Stimulated activated CD4-positive, alpha-beta T cell treated with anti-CD3 and anti-CD28 coated beads, Interleukin-4, amount 100 ng/mL, for 24 hours (primary cell): ENCODE results near the gene MINDY4.

Source experiments
- DNase-seq: peaks from one replicate; pipeline ENCODE4 v3.0.0-alpha.2; 2020

The MINDY4 gene

DNA sequence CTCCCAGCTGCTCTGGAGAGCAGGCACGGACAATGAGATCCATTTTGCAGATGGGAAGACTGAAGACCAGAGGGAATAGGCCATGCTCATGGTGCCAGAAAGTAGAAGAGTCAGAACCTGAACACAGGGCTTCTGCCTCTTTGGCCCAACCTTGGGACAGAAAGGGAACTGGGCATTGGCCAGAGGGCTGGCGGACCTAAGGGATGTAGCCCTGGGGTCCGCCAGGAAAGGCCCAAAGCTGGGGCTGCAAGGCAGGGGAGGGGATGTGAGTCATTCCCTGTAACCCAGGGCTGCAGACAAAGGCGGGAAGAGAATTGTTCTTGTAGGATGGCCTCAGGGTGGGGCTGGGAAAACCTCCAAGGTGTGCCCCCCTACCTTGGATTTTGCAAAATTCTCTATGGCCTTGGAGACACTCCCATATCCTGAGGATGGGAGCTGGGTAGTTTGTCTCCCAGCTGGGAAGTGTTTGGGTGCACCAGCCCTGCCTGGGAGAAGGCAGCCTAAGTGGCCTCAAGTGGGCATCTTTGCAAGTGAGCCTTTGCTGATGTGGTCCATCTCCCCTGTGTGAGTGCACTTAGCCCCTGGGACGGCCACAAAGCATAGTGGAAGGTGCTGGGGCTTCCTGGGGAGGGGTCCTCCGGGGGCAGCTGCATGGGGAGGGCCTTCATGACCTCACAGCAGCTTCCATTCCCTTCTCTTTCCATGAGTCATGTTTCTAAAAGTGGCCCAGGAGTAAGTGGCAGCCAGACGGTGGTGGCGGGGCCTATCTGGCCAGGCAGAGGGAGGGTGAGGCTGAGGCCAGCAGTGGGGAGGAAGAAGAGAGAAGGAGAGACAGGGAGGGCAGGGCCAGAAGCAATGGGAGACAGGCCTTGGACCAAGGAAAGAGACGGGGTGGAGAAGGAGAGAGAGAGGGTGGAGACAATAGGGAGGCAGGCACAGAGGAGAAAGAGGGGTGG lies 149.6 kb downstream of the MINDY4 start:
- DNase-seq = no peak

DNA sequence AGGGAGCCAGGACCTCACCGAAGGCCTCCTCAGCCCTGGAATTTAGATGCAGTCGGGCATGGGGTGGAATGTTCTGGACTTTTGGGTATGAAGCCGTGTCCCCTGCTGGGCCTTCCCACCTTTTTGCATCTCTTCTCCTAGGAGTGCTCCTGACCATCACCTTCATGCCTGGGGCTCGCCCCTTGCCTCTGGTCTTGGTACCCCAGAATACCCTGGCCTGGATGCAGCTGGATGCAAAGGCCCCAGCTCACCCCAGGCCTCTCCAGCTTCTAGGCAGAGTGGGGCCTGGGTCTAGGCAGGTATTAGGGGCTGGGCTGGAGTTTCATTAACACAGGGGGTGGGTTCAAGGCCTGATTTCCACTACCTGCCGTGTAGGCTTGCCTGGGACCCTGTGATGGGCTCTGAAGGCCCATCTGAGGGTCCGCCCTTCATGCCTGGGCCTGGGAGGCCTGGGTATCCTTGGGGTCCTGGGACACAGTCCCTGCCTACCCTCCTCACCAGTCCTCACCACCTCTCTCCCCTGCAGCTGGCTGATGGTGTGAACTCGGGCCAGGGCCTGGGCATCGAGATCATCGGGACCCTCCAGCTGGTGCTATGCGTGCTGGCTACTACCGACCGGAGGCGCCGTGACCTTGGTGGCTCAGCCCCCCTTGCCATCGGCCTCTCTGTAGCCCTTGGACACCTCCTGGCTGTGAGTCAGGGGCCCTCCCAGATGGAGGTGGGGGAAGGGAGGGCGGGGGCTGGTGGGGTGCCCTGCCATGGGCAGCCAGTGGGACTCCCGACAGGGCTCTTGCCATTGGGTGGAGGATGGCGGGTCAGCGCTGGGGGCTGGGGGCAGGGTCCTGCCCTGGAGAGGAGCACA lies 150.6 kb downstream of the MINDY4 start:
- DNase-seq = no peak

DNA sequence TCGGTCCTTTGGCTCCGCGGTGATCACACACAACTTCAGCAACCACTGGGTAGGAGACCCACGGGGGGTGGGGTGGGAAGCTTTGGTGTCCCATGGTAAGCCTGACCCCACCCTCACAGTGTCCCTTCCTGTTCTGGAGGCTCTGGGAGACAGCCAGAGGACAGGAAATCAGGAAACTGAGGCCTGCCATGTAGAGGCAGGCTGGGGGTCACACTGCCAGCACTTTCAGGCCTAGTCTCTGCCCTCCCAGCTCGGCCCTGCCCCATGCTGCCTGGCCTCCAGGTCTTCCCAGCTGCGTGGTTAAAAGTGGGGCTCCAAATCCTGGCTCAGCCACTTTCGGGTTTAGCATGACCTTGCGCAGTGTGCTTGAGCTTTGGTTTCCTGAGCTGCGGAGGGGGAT lies 151.4 kb downstream of the MINDY4 start:
- no peak for DNase-seq

DNA sequence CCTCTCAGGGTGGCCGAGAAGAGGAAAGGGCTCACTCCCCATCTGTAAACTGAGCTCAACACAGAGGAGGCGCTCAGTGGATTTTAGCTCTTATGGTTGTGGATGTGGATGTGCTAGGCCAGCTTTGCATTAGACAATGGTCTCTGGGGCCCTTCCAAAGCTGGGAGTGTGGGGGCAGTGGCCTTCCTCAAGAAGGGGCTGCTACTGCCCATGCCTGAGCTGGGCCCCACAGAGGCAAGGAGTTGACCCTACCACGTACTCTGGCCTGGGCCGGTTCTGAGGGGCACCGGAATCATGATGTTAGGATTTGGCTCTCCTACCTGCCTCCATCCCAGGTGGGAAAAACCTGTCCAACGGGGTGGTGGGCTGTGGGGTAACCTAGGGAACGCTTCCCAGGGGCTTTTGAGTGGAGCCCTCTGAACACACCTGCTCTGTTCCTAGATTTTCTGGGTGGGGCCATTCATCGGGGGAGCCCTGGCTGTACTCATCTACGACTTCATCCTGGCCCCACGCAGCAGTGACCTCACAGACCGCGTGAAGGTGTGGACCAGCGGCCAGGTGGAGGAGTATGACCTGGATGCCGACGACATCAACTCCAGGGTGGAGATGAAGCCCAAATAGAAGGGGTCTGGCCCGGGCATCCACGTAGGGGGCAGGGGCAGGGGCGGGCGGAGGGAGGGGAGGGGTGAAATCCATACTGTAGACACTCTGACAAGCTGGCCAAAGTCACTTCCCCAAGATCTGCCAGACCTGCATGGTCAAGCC lies 152.0 kb downstream of the MINDY4 start:
- DNase-seq = no peak

DNA sequence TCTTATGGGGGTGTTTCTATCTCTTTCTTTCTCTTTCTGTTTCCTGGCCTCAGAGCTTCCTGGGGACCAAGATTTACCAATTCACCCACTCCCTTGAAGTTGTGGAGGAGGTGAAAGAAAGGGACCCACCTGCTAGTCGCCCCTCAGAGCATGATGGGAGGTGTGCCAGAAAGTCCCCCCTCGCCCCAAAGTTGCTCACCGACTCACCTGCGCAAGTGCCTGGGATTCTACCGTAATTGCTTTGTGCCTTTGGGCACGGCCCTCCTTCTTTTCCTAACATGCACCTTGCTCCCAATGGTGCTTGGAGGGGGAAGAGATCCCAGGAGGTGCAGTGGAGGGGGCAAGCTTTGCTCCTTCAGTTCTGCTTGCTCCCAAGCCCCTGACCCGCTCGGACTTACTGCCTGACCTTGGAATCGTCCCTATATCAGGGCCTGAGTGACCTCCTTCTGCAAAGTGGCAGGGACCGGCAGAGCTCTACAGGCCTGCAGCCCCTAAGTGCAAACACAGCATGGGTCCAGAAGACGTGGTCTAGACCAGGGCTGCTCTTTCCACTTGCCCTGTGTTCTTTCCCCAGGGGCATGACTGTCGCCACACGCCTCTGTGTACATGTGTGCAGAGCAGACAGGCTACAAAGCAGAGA lies 152.7 kb downstream of the MINDY4 start:
- no peak for DNase-seq

DNA sequence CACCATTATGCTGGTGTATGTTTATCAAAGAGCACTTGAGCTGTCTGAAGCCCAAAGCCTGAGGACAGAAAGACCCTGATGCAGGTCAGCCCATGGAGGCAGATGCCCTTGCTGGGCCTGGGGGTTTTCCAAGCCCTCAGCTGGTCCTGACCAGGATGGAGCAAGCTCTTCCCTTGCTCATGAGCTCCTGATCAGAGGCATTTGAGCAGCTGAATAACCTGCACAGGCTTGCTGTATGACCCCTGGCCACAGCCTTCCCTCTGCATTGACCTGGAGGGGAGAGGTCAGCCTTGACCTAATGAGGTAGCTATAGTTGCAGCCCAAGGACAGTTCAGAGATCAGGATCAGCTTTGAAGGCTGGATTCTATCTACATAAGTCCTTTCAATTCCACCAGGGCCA lies 153.4 kb downstream of the MINDY4 start:
- DNase-seq = no peak

DNA sequence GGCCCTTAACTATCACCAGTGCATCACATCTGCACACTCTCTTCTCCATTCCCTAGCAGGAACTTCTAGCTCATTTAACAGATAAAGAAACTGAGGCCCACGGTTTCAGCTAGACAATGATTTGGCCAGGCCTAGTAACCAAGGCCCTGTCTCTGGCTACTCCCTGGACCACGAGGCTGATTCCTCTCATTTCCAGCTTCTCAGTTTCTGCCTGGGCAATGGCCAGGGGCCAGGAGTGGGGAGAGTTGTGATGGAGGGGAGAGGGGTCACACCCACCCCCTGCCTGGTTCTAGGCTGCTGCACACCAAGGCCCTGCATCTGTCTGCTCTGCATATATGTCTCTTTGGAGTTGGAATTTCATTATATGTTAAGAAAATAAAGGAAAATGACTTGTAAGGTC lies 153.9 kb downstream of the MINDY4 start:
- no peak for DNase-seq

DNA sequence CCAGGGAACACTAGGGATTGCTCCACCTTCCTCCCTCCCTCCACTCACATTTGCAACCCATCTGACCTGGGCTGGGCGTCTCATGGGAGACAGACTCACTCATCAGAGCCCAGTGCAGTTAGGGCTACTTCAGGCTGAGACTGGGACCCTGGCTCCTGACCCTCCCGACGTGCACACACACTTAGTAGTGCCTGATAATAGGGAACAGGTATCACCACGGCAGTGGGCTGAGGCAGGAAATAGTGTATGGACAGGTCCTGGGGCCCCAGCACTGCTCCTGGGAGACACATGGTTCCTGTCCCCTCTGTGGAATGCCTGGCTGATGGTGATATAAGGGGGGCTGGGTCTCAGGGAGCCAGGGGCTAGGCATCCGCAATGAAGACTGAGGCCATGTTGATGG lies 154.7 kb downstream of the MINDY4 start:
- DNase-seq = no peak

DNA sequence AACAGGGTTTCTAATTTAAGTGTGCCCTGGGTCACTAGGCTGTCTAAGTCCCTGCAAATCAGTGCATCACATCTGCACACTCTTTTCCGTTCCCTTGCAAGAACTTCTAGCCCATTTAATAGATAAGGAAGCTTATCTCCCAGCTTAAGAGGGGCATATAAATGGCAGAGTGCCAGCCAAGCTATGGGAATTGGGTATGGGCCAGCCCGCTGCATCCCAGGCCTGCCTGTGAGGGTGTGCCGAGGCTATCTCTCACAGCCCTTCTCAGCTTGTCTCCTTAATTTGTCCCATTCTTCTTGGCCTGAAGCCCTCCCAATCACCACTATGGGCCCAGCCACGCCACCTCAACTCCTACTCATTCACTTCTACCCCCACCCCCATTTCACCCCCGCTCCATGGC lies 155.1 kb downstream of the MINDY4 start:
- DNase-seq = no peak

DNA sequence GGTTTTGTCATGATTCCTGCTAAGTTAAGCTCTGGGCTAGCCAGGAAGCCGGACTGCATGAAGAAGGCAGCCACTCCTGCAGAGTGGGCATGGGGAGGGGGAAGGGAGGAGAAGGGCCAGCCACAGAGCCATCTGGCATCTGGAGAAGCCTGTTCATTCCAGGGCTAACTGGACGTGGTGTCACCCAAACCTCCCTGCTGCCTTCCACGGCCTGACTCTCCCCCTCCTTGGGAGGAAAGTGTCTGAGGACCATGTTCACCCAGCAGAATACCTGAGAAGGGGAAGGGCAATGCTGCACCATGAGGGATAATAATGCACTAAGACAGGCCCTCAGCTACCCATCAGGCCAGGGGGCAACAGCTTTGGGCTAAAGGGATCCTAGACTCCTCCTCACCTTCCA lies 155.8 kb downstream of the MINDY4 start:
- DNase-seq = peak; percentile 1

DNA sequence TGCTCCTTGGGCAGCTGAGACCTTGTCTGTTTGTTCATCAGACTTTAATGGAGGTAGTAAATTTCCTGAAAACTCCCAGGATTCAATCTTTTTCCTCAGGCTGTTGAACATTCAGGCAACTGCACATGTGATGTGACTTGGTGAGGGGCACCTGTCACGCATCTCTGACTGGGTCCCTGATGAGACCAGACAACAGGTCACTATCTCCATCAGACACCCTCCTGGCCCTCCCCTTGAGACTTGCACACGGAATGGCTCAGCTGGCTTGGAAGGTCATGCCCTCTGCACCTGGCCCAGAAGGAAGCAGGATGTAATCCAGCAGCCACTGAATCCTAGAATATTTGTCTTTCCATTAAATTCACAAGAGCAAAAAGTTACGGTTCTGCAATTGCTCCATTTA lies 156.3 kb downstream of the MINDY4 start:
- DNase-seq = peak; percentile 2

DNA sequence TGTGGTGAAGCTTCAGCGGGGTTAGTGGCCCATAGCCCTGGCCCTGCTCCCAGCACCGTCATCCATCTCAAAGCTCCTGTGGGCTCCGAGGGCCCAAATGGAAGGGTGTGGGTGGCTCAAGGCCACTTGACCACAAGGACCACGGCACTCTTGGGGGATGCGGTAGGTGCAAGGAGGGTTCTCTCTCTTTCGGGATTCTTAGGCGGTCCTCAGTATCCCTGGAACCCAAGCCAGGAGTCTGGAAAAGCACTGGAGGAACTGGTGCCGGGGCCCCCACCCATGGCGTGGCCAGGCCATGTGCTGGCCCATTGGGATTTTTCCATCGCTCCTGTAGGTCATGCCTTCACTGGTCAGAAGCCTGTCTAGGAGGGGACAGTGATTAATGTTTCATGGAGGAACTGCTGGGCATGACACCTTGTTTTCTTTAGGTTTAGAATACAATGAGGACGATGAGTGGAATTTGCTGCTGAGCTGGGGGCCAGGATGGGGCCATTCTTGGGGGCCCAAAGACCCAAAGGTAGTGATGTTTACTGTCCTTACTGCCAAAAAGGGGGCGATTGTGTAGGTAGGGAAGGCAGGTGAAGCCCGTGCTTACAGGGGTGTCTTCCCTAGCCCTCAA lies 157.1 kb downstream of the MINDY4 start:
- DNase-seq = peak; percentile 2

DNA sequence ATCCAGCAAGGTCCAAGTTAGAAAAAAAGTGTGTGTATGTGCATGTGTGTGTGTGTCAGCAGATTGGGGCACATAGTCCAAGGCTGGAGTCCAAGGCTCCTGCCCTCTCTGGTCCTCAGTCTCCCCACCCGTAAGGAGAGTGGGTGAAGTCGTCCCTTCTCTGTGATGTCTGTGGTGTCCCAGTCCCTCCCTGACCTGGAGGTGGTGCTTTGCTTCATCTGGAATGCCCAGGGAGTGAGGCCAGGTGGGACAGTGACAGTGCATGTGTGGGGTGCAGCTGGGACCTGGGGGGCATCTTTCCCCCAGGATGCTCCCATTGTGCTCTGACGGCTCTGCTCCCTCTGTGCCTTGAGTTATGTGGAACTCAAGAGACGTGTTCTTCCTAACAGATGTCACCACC lies 158.5 kb downstream of the MINDY4 start:
- no peak for DNase-seq

DNA sequence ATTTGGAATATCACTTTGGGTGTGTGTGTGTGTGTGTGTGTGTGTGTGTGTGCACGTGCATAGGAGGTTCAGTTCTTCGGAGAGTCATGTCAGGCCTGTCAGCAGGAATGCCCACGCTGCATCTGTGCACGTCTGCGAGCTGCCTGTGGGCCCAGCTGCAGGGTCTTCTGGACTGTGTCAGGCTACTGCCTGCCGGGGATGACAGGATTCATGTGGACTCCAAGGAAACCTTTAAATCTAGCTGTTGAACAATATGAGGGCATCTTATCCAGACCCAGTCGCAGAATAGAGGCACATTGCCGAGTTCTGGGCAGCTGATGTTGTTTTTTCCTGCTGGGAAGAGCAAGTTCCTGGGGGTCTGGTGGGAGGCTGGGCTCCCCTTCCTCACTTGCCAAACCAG lies 159.4 kb downstream of the MINDY4 start:
- DNase-seq = no peak

DNA sequence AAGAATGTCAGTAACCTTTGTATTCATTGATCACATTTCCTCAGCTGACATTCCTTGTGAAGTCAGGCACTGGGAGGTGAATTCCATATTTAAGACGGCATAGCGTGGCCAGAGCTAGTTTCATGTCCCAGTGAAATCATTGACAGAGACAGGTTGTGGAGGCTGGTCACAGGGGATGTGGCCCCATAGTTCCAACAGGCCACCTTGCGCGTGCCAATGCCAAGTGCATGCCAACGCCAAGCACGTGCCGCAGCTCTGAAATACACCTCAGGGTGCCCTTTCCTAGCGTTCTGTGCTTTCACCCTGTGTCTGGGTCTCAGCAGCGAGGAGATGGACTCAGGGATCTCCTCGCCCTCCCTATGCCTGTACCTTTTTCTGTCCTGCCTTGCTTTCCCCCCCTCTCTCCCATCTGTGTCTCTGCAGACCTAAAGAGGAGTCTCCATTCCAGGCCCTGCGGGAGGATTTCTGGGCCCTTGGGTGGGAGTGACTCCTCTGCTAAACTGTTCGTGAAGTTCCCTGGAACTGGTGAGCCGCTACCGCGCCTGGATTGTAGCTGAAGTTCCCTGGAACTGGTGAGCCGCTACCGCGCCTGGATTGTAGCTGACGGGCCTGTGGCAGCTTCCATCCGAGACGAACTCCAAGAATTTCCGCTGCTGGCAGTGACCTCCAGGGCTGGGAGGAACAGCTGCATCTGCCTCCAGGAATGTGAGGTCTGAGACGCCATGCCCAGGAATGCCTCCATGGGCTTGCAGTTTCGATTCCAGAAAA lies 160.1 kb downstream of the MINDY4 start:
- DNase-seq = no peak

DNA sequence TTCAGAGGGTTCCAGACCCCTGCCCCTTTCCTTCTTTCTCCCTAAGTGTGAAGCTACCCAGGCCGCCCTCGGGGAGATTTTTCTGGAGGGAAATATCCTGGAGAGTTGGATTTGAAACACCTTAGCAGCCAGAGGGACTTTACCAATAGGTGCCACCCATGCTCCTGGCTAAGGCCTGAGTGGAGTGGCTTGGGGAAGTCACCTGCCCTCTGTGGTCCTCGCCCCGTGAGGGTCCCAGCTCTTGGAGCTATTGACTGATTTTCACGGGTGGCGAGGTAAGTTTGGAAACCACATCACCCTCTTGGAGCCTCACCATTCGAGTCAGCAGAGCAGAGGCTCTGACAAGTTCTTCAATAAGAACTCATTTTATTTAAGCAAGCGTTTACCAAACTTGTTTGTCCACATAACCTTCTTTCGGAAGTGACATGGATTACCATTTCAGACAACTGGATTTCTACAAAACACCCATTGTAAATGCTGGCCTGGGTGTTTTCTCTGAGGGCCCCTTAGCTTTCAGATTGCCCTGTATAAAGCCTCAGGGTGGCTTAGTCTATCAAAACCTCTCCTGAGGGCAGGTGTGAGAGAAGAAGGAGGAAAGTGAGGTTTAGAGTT lies 160.8 kb downstream of the MINDY4 start:
- no peak for DNase-seq

DNA sequence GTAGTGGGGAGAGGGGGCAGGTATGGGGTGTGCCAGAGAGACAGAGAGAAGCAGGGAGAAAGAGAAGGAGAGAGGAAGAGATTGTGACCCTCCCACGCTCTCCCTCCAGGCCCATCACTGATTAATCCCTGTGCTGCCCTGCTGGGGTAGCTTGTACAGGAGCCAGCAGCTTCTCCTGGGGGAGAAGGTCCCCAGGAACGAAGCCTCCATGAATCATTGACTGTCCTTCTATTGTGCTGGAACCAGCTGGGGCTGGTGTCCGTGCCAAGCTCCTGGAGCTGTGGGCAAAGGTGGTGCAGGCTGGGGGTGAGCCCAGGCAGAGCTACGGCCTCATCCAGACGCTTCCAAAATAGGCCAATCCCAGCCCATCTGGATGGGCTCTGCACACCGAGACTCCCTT lies 161.3 kb downstream of the MINDY4 start:
- no peak for DNase-seq

DNA sequence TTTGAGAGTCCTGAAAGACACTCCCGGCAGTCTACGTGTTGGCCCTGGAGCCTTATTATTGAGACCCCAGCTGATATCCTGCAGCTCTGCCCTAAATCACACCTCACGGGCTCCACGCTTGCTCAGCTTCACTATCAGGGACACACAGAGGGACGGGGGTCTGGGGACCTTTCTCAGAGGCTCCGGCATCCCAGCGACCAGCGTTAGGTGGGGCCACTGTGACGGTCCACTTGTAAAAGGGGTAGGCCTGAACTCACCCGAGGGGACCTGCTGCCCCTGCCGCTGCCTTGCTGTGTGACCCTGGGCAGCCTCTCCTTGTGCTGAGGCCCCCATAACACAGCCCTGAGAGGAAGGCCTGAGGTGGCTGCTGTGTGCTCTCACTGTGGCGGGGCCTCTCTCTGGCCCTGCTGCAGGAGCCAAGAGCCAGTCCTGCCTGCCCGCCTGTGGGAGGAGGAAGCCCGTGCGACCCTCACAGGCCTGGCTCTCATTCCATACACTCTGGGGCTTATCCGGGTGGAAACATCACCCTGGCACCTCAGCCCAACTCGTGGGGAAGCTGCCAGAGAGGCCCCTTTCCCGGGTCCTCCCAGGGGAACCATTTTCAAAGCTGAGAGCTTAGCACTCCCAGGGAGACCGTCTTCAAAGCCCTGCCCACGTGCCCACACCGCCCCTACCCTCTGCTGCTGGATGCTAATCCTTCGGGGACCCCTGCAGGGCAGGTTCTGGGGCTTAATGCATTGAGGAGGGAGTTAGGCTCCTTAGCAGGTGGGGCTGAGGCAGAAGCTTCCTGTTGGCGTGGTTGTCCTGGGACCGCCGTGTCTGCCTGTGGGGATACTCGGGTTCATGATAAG lies 162.1 kb downstream of the MINDY4 start:
- DNase-seq = no peak

DNA sequence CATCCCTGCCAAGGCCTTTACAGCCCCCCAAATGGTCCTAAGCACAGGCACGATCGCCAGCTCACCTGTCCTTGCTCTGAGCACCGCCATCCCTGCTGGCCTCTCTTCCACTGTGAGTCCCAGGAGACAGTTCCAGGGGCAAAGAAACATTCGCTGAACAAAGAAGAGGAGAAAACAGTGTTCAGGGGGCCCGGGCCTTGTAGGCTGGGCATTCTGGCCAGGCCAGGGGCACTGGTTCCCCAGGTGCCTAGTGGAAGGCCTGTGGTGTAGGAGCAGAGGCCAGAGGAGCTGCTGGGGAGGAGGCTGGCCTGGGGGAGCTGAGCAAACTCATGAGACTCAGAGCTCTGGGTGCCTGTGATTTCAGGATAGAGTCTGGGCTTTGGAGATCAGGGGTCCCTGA lies 163.0 kb downstream of the MINDY4 start:
- DNase-seq = no peak
